Tibial nerve (tissue), 4 donors: Measurements from ENCODE around the gene QRFP. TPM values are rescaled to one million over a fixed set of nuclear protein-coding genes. Genes with fewer than 3 reads are reported as not detected.
"Not testable (repeated sequence)": the region's sequence is repeated elsewhere in the genome, so short reads cannot be mapped to it uniquely, and the experiment has no call there.

Experiments
- DNase-seq, 2 donors: peaks; one replicate each; pipeline ENCODE4 v3.0.0-alpha.2; 2019; ENCODE audit warnings: low spot score in 2 of 2
- H3K27ac ChIP-seq, 4 donors: fragments of 200-600 bp; sonication (generic) in 3 of 4; one replicate each; pipeline ENCODE4 v1.5.1; 2017 to 2019; ENCODE audit warnings: mild to moderate bottlenecking in 1 of 4
- H3K27me3 ChIP-seq, 2 donors: fragments of 200-600 bp; sonication (generic) in 1 of 2; one replicate each; pipeline versions ENCODE4 v1.5.1 to v1.6.0; 2017 to 2019
- H3K36me3 ChIP-seq, 3 donors: fragments of 200-600 bp; sonication (generic); one replicate each; pipeline ENCODE4 v1.5.1; 2018 to 2019
- H3K4me1 ChIP-seq, 4 donors: fragments of 200-600 bp; sonication (generic) in 3 of 4; one replicate each; pipeline ENCODE4 v1.5.1; 2017 to 2019
- H3K4me3 ChIP-seq, 4 donors: fragments of 200-600 bp; sonication (generic) in 3 of 4; one replicate each; pipeline ENCODE4 v1.5.1; 2017 to 2019; ENCODE audit warnings: mild to moderate bottlenecking in 1 of 4, moderate library complexity in 1 of 4
- H3K9me3 ChIP-seq, 4 donors: fragments of 200-600 bp; sonication (generic) in 3 of 4; one replicate each; pipeline ENCODE4 v1.5.1; 2017 to 2019
- EP300 ChIP-seq, 2 donors: sonication (generic); formaldehyde crosslinking; IDR thresholded peaks; one replicate each; pipeline ENCODE4 v1.6.1; 2017; ENCODE audit warnings: antibody characterized with exemption in 2 of 2, mild to moderate bottlenecking in 1 of 2
- POLR2A ChIP-seq, 2 donors: fragments of 450-650 bp; IDR thresholded peaks; one replicate each; pipeline ENCODE4 v1.6.1; 2017; ENCODE audit warnings: antibody characterized with exemption in 2 of 2, mild to moderate bottlenecking in 2 of 2, moderate library complexity in 2 of 2
- WGBS, 2 donors: methylation state at CpG; one replicate each; pipeline ENCODE4 v1.1.5; 2018; 5-methylcytosine and 5-hydroxymethylcytosine counted together
- total RNA-seq, 4 donors: library from RNA; depleted of rRNA; stranded (reverse); fragments of >200 nt; gene quantifications; one replicate each; pipeline ENCODE4 v1.1.0, GENCODE V29; 2016
- TF ChIP-seq, protein P1 (sequence below), 5 experiments: fragments of 200-600 bp in 3 of 5; fragments of 450-650 bp in 2 of 5; sonication (generic) in 3 of 5; IDR thresholded peaks; one replicate each; pipeline ENCODE4 v1.5.1; 2016 to 2019; ENCODE audit warnings: antibody characterized with exemption in 5 of 5, mild to moderate bottlenecking in 3 of 5, moderate library complexity in 2 of 5

The QRFP gene
- total RNA-seq, 4 donors from 2014 or later = not detected

DNA sequence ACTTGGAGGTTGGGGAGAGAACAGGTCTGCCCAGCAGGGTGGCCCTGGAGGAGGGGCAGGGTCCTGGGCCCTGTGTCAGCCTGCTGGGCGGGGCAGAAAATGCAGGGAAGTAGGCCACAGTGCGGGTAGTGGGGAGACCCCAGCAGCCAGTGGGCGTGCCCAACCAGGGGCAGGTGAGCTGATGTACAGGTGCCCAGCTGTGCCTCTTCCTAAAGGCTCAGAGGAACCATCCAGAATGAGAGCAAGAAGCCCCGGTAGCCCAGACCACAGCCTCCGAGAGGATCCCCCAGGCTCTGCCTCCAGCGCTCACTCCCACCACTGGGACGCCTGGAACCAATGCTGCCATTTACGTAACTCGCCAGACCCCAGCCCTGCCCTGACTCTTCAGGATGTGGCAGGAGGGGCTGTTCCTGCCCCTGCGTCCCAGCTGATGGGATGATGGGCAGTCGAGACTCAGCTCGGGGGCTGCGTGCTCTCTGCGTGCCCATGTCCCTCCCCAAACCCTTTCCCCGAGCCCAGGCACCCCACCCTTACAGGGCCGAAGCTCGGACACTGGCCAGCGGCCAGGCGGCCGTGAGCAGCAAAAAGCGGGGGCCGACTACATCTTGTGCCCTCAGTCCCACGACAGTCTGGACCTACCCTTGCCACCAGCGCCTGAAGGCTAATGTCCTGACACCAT, 17.9 kb upstream of the QRFP start:
- WGBS, 2 donors = 76% methylated on average over 22 to 23 of the region's 24 CpGs
- DNase-seq = no peak
- Histone ChIP-seq H3K4me3 (no peak overlapping the region), H3K27me3 (peaks cover 0 to 55% of the 10 kb centered on the region in 2 donors), H3K4me1 (peaks cover 0 to 9% (median 0%) of the 10 kb centered on the region in 4 donors), H3K36me3 (no peaks in the 10 kb centered on the region), H3K27ac (no peak overlapping the region), H3K9me3 (no peaks in the 10 kb centered on the region)
- TF ChIP-seq EP300 (IDR thresholded peaks at IDR 0.05) = no peak
- TF ChIP-seq POLR2A (IDR thresholded peaks at IDR 0.05) = no peak

DNA sequence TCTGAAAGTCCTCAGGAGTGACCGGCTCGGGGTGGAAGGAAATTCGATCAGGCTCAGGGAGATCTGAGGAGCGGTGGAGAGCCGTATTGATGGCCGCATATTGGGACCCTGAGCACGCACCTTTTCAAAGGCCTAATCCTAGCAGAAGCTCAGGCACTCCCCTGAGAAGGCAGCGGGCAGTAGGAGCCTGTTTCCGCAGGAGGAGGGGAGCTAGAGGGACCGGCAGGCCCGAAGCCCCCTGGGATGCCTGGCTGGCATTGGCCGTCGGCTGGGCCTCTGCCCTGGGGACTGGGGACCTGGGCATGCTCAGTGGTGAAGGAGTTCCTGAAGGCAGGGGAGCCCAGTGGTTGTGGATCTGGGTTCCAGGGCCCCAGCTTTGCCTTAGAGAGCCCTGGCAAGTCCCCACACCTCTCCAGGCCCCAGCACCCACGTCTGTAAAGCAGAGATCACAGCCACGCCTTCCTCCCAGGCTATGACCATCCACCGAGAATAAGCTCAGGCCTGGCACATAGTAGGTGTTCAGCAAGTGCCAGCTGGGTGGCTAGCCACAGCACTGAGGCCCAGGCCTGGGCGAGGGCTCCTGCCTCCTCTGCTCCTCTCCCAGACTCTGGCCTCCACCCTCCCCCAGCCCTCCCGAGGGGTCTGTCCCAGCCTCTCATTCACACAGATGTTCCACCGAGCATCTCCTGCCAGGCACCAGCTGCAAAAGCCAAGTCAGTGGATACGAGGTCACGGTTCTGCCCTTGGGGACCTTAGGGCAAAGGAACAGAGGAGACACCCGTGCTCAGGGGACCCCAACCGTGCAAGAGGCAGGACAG, 17.2 kb upstream of the QRFP start:
- TF ChIP-seq POLR2A (IDR thresholded peaks at IDR 0.05) (no peak), EP300 (IDR thresholded peaks at IDR 0.05) (no peak)
- TF ChIP-seq, protein P1, sequence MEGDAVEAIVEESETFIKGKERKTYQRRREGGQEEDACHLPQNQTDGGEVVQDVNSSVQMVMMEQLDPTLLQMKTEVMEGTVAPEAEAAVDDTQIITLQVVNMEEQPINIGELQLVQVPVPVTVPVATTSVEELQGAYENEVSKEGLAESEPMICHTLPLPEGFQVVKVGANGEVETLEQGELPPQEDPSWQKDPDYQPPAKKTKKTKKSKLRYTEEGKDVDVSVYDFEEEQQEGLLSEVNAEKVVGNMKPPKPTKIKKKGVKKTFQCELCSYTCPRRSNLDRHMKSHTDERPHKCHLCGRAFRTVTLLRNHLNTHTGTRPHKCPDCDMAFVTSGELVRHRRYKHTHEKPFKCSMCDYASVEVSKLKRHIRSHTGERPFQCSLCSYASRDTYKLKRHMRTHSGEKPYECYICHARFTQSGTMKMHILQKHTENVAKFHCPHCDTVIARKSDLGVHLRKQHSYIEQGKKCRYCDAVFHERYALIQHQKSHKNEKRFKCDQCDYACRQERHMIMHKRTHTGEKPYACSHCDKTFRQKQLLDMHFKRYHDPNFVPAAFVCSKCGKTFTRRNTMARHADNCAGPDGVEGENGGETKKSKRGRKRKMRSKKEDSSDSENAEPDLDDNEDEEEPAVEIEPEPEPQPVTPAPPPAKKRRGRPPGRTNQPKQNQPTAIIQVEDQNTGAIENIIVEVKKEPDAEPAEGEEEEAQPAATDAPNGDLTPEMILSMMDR (IDR thresholded peaks at IDR 0.05) = no peak
- H3K9me3 ChIP-seq = no peaks in the 10 kb centered on the region
- 64 to 72% methylated on average over 21 to 23 of the region's 23 CpGs for WGBS, 2 donors
- peaks cover 0 to 9% (median 0%) of the 10 kb centered on the region in 4 donors for H3K4me1 ChIP-seq
- peak overlapping the region in 1 of 4 donors; percentile 23 for H3K4me3 ChIP-seq
- H3K36me3 ChIP-seq = no peaks in the 10 kb centered on the region
- peaks cover 0 to 47% of the 10 kb centered on the region in 2 donors for H3K27me3 ChIP-seq
- no peak for DNase-seq
- no peak overlapping the region for H3K27ac ChIP-seq

DNA sequence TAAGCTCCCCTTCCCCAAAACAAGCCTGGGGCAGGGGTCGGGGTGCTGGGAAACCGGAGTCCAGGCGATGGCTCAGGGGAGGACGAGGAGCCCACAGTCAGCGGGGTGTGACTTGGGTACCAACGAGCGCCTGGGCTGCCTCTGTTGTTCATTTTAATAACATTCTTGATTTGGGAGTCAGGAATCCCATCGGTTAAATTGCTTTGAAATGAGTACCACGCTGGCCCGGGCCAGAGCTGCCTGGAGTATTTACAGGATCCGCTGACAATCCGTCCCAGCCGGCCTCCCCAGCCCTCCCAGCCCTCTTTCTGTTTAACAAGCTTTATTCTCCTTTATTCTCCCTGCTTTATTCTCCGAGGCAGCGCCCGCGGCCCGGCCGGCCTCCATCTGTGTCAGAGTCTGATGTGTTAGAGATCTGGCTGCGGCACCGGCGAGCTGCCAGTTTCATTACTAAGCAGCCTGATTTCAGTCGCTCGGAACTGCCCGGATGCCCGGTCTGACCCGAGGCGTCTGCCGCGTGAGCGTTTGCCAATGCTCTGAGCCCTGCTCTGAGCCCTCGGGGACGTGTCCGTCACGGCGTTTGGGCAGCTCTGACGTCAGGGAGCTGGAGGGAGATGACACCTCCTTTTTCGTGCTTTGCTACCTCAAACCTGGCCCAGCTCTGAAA, 16.5 kb upstream of the QRFP start:
- 42 to 52% methylated on average over 38 of the region's 38 CpGs for WGBS, 2 donors
- Histone ChIP-seq H3K36me3 (no peaks in the 10 kb centered on the region), H3K27me3 (peaks cover 0 to 40% of the 10 kb centered on the region in 2 donors), H3K9me3 (no peaks in the 10 kb centered on the region), H3K27ac (no peak overlapping the region), H3K4me3 (peak overlapping the region in 1 of 4 donors; percentile 23), H3K4me1 (peaks cover 0 to 9% (median 0%) of the 10 kb centered on the region in 4 donors)
- DNase-seq = peak; percentile 7 to 31
- TF ChIP-seq EP300 (IDR thresholded peaks at IDR 0.05) (no peak), POLR2A (IDR thresholded peaks at IDR 0.05) (no peak)

DNA sequence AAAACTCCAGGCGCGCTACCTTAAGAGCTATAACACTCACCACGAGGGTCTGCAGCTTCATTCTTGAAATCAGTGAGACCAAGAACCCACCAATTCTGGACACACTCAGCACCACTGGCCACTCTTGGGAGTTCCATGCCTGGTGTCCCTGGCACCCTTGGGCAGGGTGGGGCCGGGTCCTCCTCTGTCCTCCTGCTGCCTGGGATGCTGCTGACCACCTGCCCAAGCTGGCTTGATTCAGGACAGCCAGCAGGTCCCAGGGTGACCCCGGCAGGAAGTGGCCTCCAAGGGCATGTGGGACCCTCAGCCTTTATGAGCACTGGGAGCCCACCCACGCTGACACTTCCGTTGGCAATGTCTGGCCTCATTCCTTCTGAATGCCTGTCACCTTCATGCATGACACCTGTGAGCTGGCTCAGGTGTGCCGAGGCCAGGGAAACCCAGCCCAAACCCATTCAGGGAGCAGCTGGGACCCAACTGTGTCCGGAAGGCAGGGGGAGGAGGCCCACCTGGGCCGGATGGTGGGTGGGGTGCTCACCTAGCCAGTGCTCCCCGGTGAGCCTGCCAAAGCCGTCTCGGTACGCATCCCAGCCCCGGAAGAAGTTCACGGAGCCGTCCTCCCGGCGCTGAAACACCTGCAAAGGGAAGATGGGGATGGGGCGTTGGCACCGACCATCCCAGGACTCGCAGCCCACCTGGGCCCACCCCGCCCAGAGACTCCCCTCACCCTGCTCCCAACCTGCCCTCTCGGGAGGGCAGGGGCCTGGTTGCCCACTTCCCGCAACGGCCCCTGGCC, 14.8 kb upstream of the QRFP start:
- H3K9me3 ChIP-seq = no peaks in the 10 kb centered on the region
- TF ChIP-seq, protein P1 (IDR thresholded peaks at IDR 0.05) = no peak
- TF ChIP-seq POLR2A (IDR thresholded peaks at IDR 0.05) = no peak
- no peak for TF ChIP-seq EP300 (IDR thresholded peaks at IDR 0.05)
- 86 to 93% methylated on average over 21 to 23 of the region's 26 CpGs for WGBS, 2 donors
- no peaks in the 10 kb centered on the region for H3K36me3 ChIP-seq
- H3K27me3 ChIP-seq = peaks cover 0 to 35% of the 10 kb centered on the region in 2 donors
- DNase-seq = no peak
- no peak overlapping the region for H3K4me3 ChIP-seq
- H3K27ac ChIP-seq = no peak overlapping the region
- H3K4me1 ChIP-seq = peaks cover 0 to 9% (median 0%) of the 10 kb centered on the region in 4 donors

DNA sequence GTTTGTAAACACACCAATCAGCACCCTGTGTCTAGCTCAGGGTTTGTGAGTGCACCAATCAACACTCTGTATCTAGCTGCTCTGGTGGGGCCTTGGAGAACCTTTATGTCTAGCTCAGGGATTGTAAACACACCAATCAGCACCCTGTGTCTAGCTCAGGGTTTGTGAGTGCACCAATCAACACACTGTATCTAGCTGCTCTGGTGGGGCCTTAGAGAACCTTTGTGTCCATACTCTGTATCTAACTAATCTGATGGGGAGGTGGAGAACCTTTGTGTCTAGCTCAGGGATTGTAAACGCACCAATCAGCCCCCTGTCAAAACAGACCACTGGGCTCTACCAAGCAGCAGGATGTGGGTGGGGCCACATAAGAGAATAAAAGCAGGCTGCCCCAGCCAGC, 14.1 kb upstream of the QRFP start:
- H3K27me3 ChIP-seq = peaks cover 0 to 41% of the 10 kb centered on the region in 2 donors
- not testable (repeated sequence) for DNase-seq, H3K9me3 ChIP-seq, H3K4me1 ChIP-seq, H3K27ac ChIP-seq, H3K36me3 ChIP-seq, H3K4me3 ChIP-seq
- 27 to 40% methylated on average over 1 of the region's 1 CpG for WGBS, 2 donors

DNA sequence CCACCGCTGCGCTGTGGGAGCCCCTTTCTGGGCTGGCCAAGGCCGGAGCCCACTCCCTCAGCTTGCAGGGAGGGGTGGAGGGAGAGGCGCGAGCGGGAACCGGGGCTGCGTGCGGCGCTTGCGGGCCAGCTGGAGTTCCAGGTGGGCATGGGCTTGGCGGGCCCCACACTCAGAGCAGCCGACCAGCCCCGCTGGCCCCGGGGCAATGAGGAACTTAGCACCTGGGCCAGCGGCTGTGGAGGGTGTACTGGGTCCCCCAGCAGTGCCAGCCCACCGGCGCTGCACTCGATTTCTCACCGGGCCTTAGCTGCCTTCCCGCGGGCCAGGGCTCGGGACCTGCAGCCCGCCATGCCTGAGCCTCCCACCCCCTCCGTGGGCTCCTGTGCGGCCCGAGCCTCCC, 13.4 kb upstream of the QRFP start:
- WGBS, 2 donors = 92 to 94% methylated on average over 12 to 17 of the region's 27 CpGs
- H3K4me1 ChIP-seq, H3K9me3 ChIP-seq, DNase-seq, H3K36me3 ChIP-seq, H3K27ac ChIP-seq, H3K4me3 ChIP-seq: not testable (repeated sequence)
- H3K27me3 ChIP-seq = peaks cover 0 to 47% of the 10 kb centered on the region in 2 donors
